ENCODE measurements around the gene CARD11. TPM values are rescaled to one million over a fixed set of nuclear protein-coding genes. Genes with fewer than 3 reads are reported as not detected.

Gene CARD11
- total RNA-seq, 1 donor from 2014 or later: 5.7 TPM

GRCh38 chr7:2967253-2967652 is 76.4 kb downstream of the CARD11 start:
- Histone ChIP-seq H3K27me3 (ENCODE audit: low read depth) (no peaks in the 10 kb centered on the region), H3K4me1 (no peaks in the 10 kb centered on the region), H3K4me3 (no peak overlapping the region), H3K27ac (no peak overlapping the region), H3K36me3 (no peaks in the 10 kb centered on the region), H3K9me3 (peaks cover 17% of the 10 kb centered on the region)
- TF ChIP-seq CTCF (IDR thresholded peaks at IDR 0.05): no peak
- ATAC-seq: no peak
- intact Hi-C loops (cut with DNase I): no loop called here
- no peak for DNase-seq

DNA sequence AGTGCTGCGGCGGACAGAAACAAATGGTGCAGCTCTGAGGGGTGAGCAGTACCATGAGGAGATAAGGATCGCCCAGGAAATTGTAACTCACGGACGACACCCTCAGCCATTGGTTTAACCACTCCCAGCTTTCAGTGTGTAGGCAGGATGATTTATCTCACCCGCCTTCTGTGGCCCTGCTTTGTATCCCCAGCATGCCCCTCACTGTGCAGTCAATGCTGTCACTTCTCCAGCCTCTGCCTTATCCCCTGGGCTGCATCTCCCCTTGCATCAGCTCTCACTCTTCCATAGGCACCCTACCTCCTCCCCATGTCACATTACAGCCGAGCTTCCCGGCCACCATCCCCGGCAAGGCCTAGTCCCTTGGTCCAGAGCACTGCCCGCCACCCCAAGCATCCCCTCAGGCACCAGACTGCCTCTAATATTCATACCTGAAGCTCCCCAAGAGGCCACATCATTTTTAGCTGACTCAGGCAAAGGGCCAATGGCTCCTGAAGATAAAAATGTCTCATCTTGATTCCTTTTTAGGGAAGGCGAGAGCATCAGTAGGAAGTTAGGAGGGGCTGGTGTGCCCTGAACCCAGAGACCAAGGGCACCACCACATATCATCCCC is 77.1 kb downstream of the CARD11 start:
- Histone ChIP-seq H3K4me3 (no peak overlapping the region), H3K4me1 (no peaks in the 10 kb centered on the region), H3K27me3 (ENCODE audit: low read depth) (no peaks in the 10 kb centered on the region), H3K27ac (no peak overlapping the region), H3K36me3 (no peaks in the 10 kb centered on the region), H3K9me3 (peaks cover 17% of the 10 kb centered on the region)
- ATAC-seq (no peak), DNase-seq (no peak)
- TF ChIP-seq CTCF (IDR thresholded peaks at IDR 0.05): no peak
- intact Hi-C loops (cut with DNase I): no loop called here

GRCh38 chr7:2965745-2966270 is 77.9 kb downstream of the CARD11 start:
- peaks cover 17% of the 10 kb centered on the region for H3K9me3 ChIP-seq
- no peak overlapping the region for H3K27ac ChIP-seq
- no peaks in the 10 kb centered on the region for H3K4me1 ChIP-seq
- intact Hi-C loops (cut with DNase I): no loop called here
- TF ChIP-seq CTCF (IDR thresholded peaks at IDR 0.05): no peak
- no peak for ATAC-seq
- no peak overlapping the region for H3K4me3 ChIP-seq
- no peak for DNase-seq
- H3K27me3 ChIP-seq (ENCODE audit: low read depth): no peaks in the 10 kb centered on the region
- no peaks in the 10 kb centered on the region for H3K36me3 ChIP-seq

DNA sequence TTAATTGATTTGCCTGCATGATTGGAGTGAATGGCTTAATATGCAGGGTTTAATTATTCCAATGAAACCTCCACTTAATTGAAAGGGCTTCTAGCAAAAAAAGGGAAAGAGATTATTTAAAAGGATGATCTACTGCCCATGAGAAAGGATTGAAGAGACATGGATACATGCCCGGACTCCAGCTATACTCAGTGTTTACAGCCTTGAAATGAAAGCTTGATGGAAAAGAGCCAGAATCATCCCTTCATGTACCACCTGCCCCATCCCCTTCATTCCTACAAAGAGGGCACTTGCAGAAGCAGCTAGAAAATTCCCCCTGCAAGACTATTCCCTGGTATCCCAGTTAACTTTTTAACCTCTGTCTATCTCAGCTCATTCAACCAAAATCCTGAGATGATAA is 78.4 kb downstream of the CARD11 start:
- no peaks in the 10 kb centered on the region for H3K36me3 ChIP-seq
- no peak overlapping the region for H3K4me3 ChIP-seq
- peaks cover 17% of the 10 kb centered on the region for H3K9me3 ChIP-seq
- H3K27me3 ChIP-seq (ENCODE audit: low read depth): no peaks in the 10 kb centered on the region
- no peak overlapping the region for H3K27ac ChIP-seq
- DNase-seq (no peak), ATAC-seq (no peak)
- intact Hi-C loops (cut with DNase I): no loop called here
- TF ChIP-seq CTCF (IDR thresholded peaks at IDR 0.05): no peak
- no peaks in the 10 kb centered on the region for H3K4me1 ChIP-seq

DNA sequence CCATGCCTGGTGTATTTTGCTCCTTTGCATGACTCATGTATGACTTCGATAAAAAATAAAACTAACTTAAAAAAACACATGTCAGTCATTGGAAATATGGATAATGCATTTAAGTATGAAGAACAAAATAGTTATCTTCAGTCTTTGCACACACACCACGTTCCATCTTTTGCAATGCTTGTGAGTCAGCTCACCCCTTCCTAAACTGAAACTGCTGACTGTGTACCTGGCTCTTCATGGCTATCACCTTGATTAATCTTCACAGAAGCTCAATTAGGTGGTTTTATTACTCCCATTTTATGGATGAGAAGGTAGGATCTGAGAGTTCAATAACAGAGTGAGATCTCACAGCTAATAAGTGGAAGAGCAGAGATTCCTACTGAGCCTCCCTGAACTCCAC is 79.5 kb downstream of the CARD11 start:
- DNase-seq: no peak
- no peak for ATAC-seq

More for the DNA sequence above, 79.5 kb downstream of the CARD11 start:
- Histone ChIP-seq H3K4me1 (no peaks in the 10 kb centered on the region), H3K27ac (no peak overlapping the region), H3K36me3 (no peaks in the 10 kb centered on the region), H3K27me3 (ENCODE audit: low read depth) (peaks cover 1% of the 10 kb centered on the region), H3K4me3 (no peak overlapping the region), H3K9me3 (peaks cover 17% of the 10 kb centered on the region)
- TF ChIP-seq CTCF (IDR thresholded peaks at IDR 0.05): no peak
- intact Hi-C loops (cut with DNase I): no loop called here
